GM08714 (cell line): ENCODE results near the gene DEFB132.
"Not testable (repeated sequence)": the region's sequence is repeated elsewhere in the genome, so short reads cannot be mapped to it uniquely, and the experiment has no call there.

Experiments used
- H3K4me3 ChIP-seq: fragments of 200-500 bp; sonication (Bioruptor generic); 2 replicates; pipeline ENCODE4 v1.5.1; 2014; ENCODE audit warnings: mild to moderate bottlenecking, low read length, inconsistent platforms
- ZNF274 ChIP-seq: IDR thresholded peaks from 2 replicates; pipeline ENCODE4 v1.6.1; 2012; ENCODE audit warnings: mild to moderate bottlenecking, low read depth, low read length

Gene DEFB132

DNA sequence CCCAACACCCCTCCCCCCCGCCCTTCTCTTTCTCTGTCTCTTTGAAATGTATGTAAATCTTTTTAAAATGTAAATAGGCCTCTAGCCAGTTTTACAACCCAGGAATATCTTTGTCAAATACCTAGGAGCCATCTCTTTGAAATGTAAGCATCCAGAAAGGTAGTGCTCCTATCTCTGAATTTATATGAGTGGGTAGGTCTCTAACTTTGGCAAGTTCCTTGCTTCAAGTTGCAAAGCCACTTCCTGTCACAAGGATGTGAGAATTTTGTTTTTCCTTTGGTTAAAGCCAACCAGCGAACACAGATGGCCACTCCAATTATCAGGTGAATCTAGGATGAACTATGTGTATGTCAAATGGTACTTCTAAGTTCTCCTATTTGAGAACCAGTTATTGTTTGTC lies 6.2 kb upstream of the DEFB132 start:
- H3K4me3 ChIP-seq: no peak overlapping the region
- no peak for TF ChIP-seq ZNF274

DNA sequence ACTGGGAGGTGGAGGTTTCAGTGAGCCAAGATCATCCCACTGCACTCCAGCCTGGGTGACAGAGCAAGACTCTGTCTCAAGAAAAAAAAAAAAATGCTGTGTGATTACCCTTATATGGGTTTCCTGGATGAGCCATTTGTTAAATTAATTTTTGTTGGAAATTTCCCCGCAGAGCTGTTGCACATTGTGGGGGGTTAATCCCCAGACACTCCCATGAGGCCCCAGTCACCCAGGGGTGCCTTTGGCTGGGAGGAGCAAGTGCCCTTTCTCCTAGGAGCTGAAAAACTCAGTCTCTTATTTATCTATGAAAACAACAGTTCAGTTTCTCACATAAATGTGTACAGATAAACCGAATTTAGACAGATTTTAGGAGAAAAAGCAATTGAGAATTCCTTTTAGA lies 4.7 kb upstream of the DEFB132 start:
- no peak for TF ChIP-seq ZNF274

DNA sequence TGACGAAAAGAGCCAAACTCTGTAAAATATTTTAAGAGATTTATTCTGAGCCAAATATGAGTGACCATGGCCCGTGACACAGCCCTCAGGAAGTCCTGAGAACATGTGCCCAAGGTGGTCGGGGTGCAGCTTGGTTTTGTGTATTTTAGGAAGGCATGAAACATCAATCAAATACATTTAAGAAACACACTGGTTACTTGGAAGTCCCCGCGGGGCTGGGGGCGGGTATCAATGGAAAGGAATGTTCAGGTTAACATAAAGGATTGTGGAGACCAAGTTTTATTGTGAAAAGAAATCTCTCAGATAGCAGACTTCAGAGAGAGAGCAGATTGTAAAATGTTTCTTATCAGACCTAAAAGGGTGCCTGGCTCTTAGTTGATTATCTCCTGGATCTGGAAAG lies 4.1 kb upstream of the DEFB132 start:
- H3K4me3 ChIP-seq: not testable (repeated sequence)

More for the DNA sequence above, 4.7 kb upstream of the DEFB132 start:
- H3K4me3 ChIP-seq: no peak overlapping the region

DNA sequence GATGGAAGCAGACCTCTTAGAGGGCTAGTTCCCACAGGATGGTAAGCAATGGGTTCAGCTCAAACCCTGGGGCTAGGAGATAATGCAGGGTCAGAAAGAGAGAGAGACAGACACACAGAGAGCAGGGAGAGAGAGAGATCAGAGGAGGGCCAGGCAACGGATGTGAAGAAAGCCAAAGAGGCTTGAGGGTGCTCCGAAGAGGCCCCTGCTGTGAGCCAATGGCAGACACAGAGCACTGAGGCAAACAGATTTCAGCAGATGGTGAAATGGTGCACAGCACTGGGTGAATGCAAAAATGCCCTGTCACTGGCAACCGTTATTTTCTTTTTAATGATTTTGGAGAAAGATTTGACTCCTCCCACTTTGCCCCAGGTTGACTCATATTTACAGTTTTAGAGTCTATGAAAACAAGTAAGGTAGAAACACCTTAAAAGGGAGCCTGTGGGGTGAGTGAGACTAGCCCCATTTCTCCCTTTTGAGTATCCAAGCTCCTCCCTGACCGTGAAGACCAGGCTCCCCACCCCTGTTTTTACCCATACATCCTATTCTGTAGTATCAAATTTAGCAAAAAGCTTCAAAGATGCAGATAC lies 840 bp downstream of the DEFB132 start:
- H3K4me3 ChIP-seq: no peak overlapping the region
- no peak for TF ChIP-seq ZNF274

DNA sequence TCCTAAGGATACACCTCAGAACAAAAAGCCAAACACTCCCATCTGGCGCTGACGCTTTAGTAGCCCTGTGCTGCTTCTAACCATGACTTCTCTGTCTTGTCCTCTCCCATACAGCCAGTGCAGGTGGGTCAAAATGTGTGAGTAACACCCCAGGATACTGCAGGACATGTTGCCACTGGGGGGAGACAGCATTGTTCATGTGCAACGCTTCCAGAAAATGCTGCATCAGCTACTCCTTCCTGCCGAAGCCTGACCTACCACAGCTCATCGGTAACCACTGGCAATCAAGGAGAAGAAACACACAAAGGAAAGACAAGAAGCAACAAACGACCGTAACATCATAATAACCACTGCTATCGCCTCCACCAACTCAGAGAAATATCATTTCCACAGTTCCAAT lies 1.4 kb downstream of the DEFB132 start:
- no peak overlapping the region for H3K4me3 ChIP-seq
- no peak for TF ChIP-seq ZNF274

DNA sequence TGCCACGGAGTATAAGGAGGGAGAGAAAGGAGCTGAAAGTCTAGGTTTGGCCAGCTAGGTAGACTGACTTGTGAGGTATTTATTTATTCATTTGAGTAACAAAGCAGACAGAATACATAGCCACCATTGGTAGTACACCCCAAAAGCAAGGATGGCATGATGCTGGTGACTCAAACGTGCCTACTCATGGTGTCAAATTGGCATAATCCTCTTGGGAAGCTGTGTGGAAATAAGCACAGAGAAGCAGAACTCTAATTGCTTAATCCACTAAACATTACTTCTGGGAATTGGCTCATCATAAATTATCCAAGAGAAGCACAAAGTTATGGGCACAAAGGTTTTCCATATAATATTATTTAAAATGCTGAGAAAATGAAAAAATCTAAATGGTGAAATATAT lies 2.5 kb downstream of the DEFB132 start:
- no peak for TF ChIP-seq ZNF274
- H3K4me3 ChIP-seq: no peak overlapping the region

DNA sequence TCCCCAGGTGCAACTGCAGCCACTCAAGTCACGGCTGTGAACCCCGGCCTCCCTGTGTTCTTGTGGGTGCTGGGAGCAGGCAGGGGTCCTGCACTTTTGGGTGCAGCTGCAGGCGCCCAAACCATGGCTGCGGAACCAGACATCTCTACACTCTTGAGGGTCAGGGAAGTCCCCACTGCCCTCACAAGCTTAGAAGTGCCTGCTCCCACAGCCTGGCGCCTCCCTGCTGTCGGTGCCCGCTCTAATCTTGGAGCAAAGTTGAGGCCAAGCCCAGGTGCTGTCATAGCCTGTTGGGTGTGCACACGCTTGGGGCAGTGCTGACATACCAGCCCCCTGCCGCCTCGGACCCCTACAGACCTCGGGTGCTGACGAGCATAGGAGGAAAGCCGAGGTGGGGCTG lies 6.2 kb downstream of the DEFB132 start:
- no peak for TF ChIP-seq ZNF274
- H3K4me3 ChIP-seq: no peak overlapping the region

DNA sequence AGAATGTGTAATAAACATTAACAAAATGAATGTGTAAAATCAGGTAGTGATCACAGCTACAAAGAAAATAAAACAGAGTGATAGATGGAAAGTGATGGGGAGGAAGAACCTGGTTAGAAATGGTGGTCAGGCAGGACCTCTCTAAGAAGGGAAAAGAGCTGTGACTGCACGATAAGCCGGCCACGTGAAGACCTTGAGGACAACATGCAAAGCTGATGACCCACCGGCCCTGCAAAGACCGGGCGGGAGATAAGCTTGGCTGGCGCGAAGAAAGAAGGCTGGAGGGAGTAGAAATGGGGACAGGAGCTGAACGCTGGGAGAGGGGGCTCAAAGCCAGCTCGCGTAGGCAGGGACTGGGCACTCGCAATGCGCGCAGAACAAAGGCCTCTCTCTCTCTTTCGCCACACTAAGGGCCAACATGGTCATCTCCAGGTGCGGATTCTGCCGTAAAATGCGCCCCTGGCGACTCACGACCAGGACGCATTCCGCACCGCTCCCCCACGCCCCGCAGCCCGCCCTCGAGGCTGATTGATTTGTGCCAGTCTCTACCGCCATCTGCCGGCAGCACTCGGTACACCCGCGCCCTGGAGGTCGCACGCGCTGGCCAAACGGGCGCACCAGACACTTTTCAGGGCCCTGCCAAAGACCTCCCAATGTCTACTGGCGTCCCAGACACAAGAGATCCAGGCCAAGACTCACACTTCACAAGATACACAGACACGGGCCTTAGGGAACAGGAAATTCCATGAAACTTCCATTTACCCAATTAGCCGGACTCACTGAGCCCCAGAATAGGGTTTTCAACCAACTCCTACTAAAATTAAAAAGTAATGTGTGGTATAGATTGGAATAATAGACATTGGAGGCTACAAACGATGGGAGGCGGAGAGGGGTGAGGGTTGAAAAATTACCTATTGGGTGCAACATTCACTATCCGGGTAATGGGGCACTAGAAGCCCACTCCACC lies 9.4 kb downstream of the DEFB132 start:
- H3K4me3 ChIP-seq: peak overlapping the region; percentile 11; the same call in 1 of the 2 replicates
- no peak for TF ChIP-seq ZNF274

DNA sequence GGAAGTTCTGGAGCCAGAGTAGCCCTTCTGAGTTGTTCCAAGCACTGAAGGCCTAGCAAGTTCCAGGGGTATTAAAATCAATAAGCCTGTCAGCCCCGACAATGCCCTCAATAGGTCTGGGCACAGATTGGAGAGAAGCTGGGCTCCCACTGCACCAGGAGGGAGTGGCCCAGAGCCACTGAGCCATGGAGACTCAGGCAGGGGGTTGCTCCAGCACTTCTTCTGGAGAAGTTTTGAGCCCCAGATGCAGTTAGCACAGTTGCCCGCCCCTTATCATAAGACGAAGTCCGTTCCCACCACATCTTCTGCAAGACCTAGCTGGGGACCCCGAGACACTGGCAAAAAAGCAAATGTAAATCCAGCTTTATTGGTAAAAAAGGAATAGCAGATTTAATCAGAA lies 13.0 kb downstream of the DEFB132 start:
- TF ChIP-seq ZNF274: no peak

DNA sequence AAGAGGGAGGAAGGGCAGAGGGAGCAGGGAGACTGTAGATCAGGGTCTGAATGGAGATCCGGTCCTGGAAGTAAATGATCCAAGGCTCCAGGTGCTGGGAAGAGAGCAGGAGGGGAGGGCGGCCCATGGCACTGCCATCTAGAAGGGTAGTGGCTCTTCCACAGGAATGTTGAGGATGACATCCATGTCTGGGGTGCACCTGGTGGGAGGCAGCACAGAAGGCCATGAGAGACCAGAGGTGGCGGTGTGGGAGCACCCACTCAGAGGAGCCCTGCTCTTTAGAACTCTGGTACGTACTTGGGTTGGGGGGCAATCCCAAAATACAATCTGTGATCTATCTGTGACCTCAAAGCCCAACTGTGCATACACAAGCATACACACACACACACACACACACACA lies 13.5 kb downstream of the DEFB132 start:
- TF ChIP-seq ZNF274: no peak
- no peak overlapping the region for H3K4me3 ChIP-seq

More for the DNA sequence above, 13.0 kb downstream of the DEFB132 start:
- H3K4me3 ChIP-seq: no peak overlapping the region

DNA sequence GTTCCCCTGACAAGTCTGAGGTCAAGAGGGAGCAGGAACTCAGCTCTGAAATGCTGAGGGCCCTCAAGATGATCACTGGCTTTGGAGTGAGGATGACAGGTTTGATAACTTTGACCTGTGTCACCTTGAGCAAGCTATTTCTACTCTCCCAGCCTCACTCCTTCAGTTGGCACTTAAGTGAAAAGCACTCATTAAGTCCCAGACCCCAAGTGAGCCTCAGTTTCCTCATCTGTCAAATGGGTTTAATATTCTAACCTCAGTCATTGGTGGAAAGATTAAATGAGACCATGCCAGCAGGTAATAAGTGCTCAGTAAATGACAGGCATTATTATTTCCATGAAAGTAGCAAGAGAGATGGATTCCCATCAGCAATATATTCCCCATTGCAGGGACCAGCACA lies 14.0 kb downstream of the DEFB132 start:
- no peak for TF ChIP-seq ZNF274
- H3K4me3 ChIP-seq: no peak overlapping the region

DNA sequence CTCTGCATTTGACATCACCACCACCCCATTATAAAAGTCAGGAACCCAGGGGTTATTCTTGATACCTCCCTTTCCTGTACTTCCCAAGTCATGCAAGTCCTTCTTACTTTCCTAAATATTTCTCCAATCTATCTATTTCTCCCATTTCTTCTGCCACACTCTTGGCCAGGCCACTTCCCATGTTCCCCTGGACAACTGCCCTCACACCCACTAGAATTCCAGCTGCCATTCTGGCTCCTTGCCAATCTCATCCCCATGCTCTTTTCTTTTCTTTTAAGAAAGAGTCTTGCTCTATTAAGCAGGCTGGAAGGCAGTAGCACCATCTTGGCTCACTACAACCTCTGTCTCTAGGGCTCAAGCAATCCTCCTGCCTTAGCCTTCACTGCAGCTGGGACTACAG lies 15.2 kb downstream of the DEFB132 start:
- H3K4me3 ChIP-seq: no peak overlapping the region
- TF ChIP-seq ZNF274: no peak

DNA sequence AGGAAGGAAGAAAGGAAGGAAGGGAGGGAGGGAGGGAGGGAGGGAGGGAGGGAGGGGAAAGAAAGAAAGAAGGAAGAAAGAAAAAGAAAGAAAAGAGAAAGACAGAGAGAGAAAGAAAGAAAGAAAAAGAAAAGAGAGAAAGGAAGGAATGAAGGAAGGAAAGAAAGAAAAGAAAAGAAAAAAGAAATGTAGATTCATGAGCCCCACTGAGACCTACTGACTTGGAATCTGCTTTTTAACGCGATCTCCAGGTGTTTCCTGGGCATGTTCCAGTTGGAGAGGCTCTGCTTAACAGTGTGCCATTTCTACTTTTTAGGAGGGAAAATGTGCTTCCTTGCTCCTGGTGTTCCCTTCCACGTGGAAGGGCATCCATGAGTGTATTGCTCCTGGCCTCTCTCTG lies 16.4 kb downstream of the DEFB132 start:
- H3K4me3 ChIP-seq: no peak overlapping the region
- no peak for TF ChIP-seq ZNF274

DNA sequence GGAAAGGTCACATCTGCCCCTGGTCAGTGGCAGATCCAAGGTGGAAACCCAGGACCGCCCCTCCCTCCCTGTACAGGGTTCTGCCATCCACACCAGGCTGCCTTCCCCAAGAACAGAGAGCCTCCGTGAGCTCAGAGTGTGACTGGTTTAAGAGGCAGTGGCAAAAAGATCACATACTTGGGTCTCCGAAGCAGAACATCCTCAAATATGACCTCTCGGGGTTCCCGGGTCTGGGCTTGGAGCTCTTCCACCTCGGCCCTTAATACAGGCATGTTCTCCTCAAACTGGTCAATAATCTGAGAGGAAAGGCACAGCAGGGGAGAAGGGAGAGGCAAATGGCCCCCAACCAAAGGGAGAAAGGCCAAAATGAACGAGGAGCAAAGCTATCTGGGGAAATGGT lies 18.3 kb downstream of the DEFB132 start:
- no peak overlapping the region for H3K4me3 ChIP-seq
- no peak for TF ChIP-seq ZNF274

DNA sequence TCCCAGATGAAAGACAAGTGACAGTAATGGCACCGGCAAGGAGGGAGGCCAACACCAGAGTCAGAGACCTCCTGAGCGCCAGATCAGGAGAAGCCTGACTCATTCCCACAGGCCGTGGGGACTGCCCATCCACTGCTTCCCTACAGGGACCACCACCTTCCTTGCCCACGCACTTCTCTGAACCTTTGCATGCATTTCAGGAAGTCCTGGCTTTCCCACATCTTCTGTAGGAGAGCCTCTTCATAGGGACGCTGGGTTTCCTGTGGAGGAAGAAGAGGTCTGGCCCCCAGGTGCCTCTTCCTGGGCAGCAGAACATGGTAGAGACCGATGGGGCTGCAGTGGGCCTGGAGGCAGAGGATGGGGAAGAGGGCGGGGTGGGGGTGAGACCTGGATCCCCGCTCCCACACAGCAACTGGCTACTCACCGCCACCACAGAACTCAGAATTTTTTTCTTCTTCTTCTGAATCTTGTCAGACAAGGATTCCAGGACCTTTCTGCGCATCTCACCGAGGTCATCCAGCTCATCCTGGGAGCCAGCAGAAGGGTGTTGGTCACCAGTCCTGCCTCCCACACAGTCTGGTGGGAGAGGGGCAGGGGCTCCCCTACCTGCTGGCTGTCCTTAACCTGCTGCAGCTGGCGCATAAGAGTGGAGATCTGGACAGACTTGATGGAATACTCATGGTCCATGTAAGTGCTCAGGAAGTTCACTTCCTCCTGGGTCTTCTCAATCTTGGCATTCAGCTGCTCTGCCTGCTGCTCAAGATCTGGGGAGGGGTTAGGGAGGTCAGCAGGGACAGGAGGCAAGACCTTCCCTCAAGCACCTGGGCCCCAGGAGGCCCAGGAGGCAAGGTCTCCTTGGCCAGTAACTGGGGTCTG lies 19.3 kb downstream of the DEFB132 start:
- TF ChIP-seq ZNF274: no peak
- no peak overlapping the region for H3K4me3 ChIP-seq

DNA sequence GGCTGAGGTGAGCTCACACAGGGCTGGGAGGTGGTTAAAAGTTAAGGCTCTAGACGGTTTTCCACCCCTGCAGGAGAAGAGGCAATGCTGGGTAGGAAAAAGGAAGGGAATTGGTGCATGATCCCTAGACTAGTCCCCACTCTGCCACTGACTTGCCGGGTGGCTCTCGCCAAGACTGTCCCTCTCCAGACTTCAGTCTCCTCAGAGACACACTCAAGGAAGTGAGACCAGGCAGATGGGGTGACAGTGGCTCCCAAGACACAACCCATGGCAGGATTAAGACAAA lies 19.9 kb downstream of the DEFB132 start:
- no peak for TF ChIP-seq ZNF274
- H3K4me3 ChIP-seq: no peak overlapping the region
